ENCODE results near the gene GUK1. TPM values are rescaled to one million over a fixed set of nuclear protein-coding genes. Genes with fewer than 3 reads are reported as not detected.

GUK1 gene
- total RNA-seq, result 471 and 724 TPM in 2 replicates

GRCh38 chr1:228139931-228140723 is at the start of gene GUK1:
Gene GUK1, plus strand, starts transcription at chr1:228140279. Its CDS starts 24 bp downstream, at chr1:228140303.
- DNase-seq, result peak; percentile 100

- peak; percentile 61 for DNase-seq
These were observed 49.4 kb upstream of the GUK1 start for GRCh38 chr1:228090613-228091081.

GRCh38 chr1:228091084-228091483 is 49.0 kb upstream of the GUK1 start:
- no peak for DNase-seq

- DNase-seq, result no peak
These were observed 47.6 kb upstream of the GUK1 start for GRCh38 chr1:228092342-228093049.

GRCh38 chr1:228093050-228093906 is 46.8 kb upstream of the GUK1 start:
- no peak for DNase-seq

- DNase-seq, result no peak
These were observed 45.6 kb upstream of the GUK1 start for GRCh38 chr1:228094432-228095016.

- no peak for DNase-seq
These were observed 44.9 kb upstream of the GUK1 start for GRCh38 chr1:228095161-228095560.

- no peak for DNase-seq
These were observed 44.1 kb upstream of the GUK1 start for GRCh38 chr1:228095938-228096337.

GRCh38 chr1:228096416-228097332 is 43.4 kb upstream of the GUK1 start:
- no peak for DNase-seq

GRCh38 chr1:228097333-228098081 is 42.6 kb upstream of the GUK1 start:
- no peak for DNase-seq

- no peak for DNase-seq
These were observed 41.7 kb upstream of the GUK1 start for GRCh38 chr1:228098323-228098931.

- no peak for DNase-seq
These were observed 40.7 kb upstream of the GUK1 start for GRCh38 chr1:228099331-228099732.

- DNase-seq, result no peak
These were observed 39.1 kb upstream of the GUK1 start for GRCh38 chr1:228100822-228101613.

GRCh38 chr1:228101614-228101993 is 38.5 kb upstream of the GUK1 start:
- DNase-seq, result no peak

GRCh38 chr1:228101994-228102790 is 37.9 kb upstream of the GUK1 start:
- DNase-seq, result peak; percentile 73

GRCh38 chr1:228102791-228103620 is 37.1 kb upstream of the GUK1 start, which contains the start of gene C1orf35:
Gene C1orf35, minus strand, starts transcription at chr1:228103325. Its CDS starts 98 bp downstream, at chr1:228103227.
- DNase-seq, result peak; percentile 96

GRCh38 chr1:228104526-228105269 is 35.4 kb upstream of the GUK1 start:
- no peak for DNase-seq

Measured in dermis blood vessel endothelial cell (primary cell).